ENCODE data around the gene HP1BP3. TPM values are rescaled to one million over a fixed set of nuclear protein-coding genes. Genes with fewer than 3 reads are reported as not detected.

HP1BP3 gene
- total RNA-seq, 4 donors from 2014 or later, result 213 to 349 (median 277) TPM

- Histone ChIP-seq H3K9me3 (no peaks in the 10 kb centered on the region), H3K27me3 (no peaks in the 10 kb centered on the region), H3K36me3 (no peaks in the 10 kb centered on the region), H3K27ac (replicated peaks in 1 of 4) (no peak overlapping the region), H3K4me1 (peaks cover 7 to 28% (median 24%) of the 10 kb centered on the region in 4 donors), H3K4me3 (no peak overlapping the region)
- TF ChIP-seq POLR2AphosphoS5 (IDR thresholded peaks at IDR 0.05) (no peak), EP300 (IDR thresholded peaks at IDR 0.05) (no peak), POLR2A (IDR thresholded peaks at IDR 0.05; ENCODE audit: low read depth) (no peak), CTCF (IDR thresholded peaks at IDR 0.05) (no peak)
- intact Hi-C loops (cut with DNase I), result no loop called here
- 86% methylated on average over 9 of the region's 9 CpGs for WGBS
- DNase-seq (ENCODE audit: extremely low spot score), result no peak
Measured at GRCh38 chr1:20701446-20701845, 85.7 kb downstream of the HP1BP3 start.

- 88% methylated on average over 16 of the region's 17 CpGs for WGBS
- H3K9me3 ChIP-seq, result no peaks in the 10 kb centered on the region
- H3K4me1 ChIP-seq, result peaks cover 7 to 33% (median 29%) of the 10 kb centered on the region in 4 donors
- intact Hi-C loops (cut with DNase I), result no loop called here
- TF ChIP-seq POLR2AphosphoS5 (IDR thresholded peaks at IDR 0.05) (no peak), EP300 (IDR thresholded peaks at IDR 0.05) (no peak), POLR2A (IDR thresholded peaks at IDR 0.05; ENCODE audit: low read depth) (no peak), CTCF (IDR thresholded peaks at IDR 0.05) (no peak)
- no peak overlapping the region for H3K27ac ChIP-seq (replicated peaks in 1 of 4)
- DNase-seq (ENCODE audit: extremely low spot score), result no peak
- no peaks in the 10 kb centered on the region for H3K27me3 ChIP-seq
- no peak overlapping the region for H3K4me3 ChIP-seq
- no peaks in the 10 kb centered on the region for H3K36me3 ChIP-seq
Measured at GRCh38 chr1:20700636-20701215, 86.4 kb downstream of the HP1BP3 start.

- Histone ChIP-seq H3K9me3 (no peaks in the 10 kb centered on the region), H3K4me3 (no peak overlapping the region), H3K27me3 (no peaks in the 10 kb centered on the region), H3K36me3 (no peaks in the 10 kb centered on the region), H3K4me1 (peaks cover 7 to 33% (median 29%) of the 10 kb centered on the region in 4 donors), H3K27ac (replicated peaks in 1 of 4) (no peak overlapping the region)
- no peak for TF ChIP-seq POLR2AphosphoS5 (IDR thresholded peaks at IDR 0.05)
- no peak for TF ChIP-seq EP300 (IDR thresholded peaks at IDR 0.05)
- TF ChIP-seq POLR2A (IDR thresholded peaks at IDR 0.05; ENCODE audit: low read depth), result no peak
- TF ChIP-seq CTCF (IDR thresholded peaks at IDR 0.05), result no peak
- intact Hi-C loops (cut with DNase I), result loop anchor here (2.0 to 10.0 kb wide), 3 partner anchors 33 to 285 kb away; partner anchors contain the start of genes HP1BP3 and SH2D5
- 96% methylated on average over 9 of the region's 9 CpGs for WGBS
- DNase-seq (ENCODE audit: extremely low spot score), result no peak
Measured at GRCh38 chr1:20699558-20699957, 87.5 kb downstream of the HP1BP3 start.

GRCh38 chr1:20698195-20698910, 88.8 kb downstream of the HP1BP3 start:
- intact Hi-C loops (cut with DNase I), result loop anchor here (2.0 to 10.0 kb wide), 3 partner anchors 34 to 286 kb away; partner anchors contain the start of genes HP1BP3 and SH2D5

More at GRCh38 chr1:20698195-20698910, 88.8 kb downstream of the HP1BP3 start:
- H3K4me1 ChIP-seq, result peaks cover 7 to 33% (median 29%) of the 10 kb centered on the region in 4 donors
- no peaks in the 10 kb centered on the region for H3K27me3 ChIP-seq
- no peak overlapping the region for H3K4me3 ChIP-seq
- no peak for DNase-seq (ENCODE audit: extremely low spot score)
- TF ChIP-seq POLR2AphosphoS5 (IDR thresholded peaks at IDR 0.05) (peak in 1 of 2 donors; percentile 24), CTCF (IDR thresholded peaks at IDR 0.05) (no peak)
- H3K36me3 ChIP-seq, result no peaks in the 10 kb centered on the region
- no peaks in the 10 kb centered on the region for H3K9me3 ChIP-seq
- 75% methylated on average over 18 of the region's 18 CpGs for WGBS
- peak overlapping the region; percentile 22 to 91 (median 60) for H3K27ac ChIP-seq (replicated peaks in 1 of 4)
